ENCODE results near the gene TMEM131.

Gene TMEM131

GRCh38 chr2:97740590-97741182 is 255.1 kb downstream of the TMEM131 start:
- Mint-ChIP-seq H3K36me3 (ENCODE audit: low read depth) (peaks cover 14% of the 10 kb centered on the region), H3K4me3 (no peak overlapping the region), H3K27ac (no peak overlapping the region), H3K27me3 (peaks cover 2% of the 10 kb centered on the region), H3K4me1 (ENCODE audit: low read depth) (peaks cover 10% of the 10 kb centered on the region), H3K9me3 (no peaks in the 10 kb centered on the region)
- intact Hi-C loops (cut with micrococcal nuclease): loop anchor here (2.0 kb wide), 1 partner anchor 644 kb away; no protein-coding TSS in a partner anchor

GRCh38 chr2:97739893-97740245 is 255.9 kb downstream of the TMEM131 start:
- Mint-ChIP-seq H3K4me3 (no peak overlapping the region), H3K27me3 (peaks cover 2% of the 10 kb centered on the region), H3K4me1 (ENCODE audit: low read depth) (peaks cover 10% of the 10 kb centered on the region), H3K27ac (no peak overlapping the region), H3K36me3 (ENCODE audit: low read depth) (peaks cover 12% of the 10 kb centered on the region), H3K9me3 (no peaks in the 10 kb centered on the region)
- intact Hi-C loops (cut with micrococcal nuclease): loop anchor here (2.0 kb wide), 1 partner anchor 645 kb away; no protein-coding TSS in a partner anchor

GRCh38 chr2:97739020-97739892 is 256.5 kb downstream of the TMEM131 start:
- no peak overlapping the region for H3K27ac Mint-ChIP-seq
- intact Hi-C loops (cut with micrococcal nuclease): no loop called here
- H3K27me3 Mint-ChIP-seq: peaks cover 2% of the 10 kb centered on the region
- H3K4me1 Mint-ChIP-seq (ENCODE audit: low read depth): peaks cover 10% of the 10 kb centered on the region
- no peak overlapping the region for H3K4me3 Mint-ChIP-seq
- H3K9me3 Mint-ChIP-seq: no peaks in the 10 kb centered on the region
- H3K36me3 Mint-ChIP-seq (ENCODE audit: low read depth): peaks cover 8% of the 10 kb centered on the region

GRCh38 chr2:97738179-97739019 is 257.3 kb downstream of the TMEM131 start:
- H3K4me3 Mint-ChIP-seq: no peak overlapping the region
- peaks cover 2% of the 10 kb centered on the region for H3K27me3 Mint-ChIP-seq
- intact Hi-C loops (cut with micrococcal nuclease): no loop called here
- H3K36me3 Mint-ChIP-seq (ENCODE audit: low read depth): no peaks in the 10 kb centered on the region
- no peak overlapping the region for H3K27ac Mint-ChIP-seq
- no peaks in the 10 kb centered on the region for H3K9me3 Mint-ChIP-seq
- H3K4me1 Mint-ChIP-seq (ENCODE audit: low read depth): peaks cover 10% of the 10 kb centered on the region

GRCh38 chr2:97737421-97738178 is 258.1 kb downstream of the TMEM131 start:
- no peak overlapping the region for H3K4me3 Mint-ChIP-seq
- H3K4me1 Mint-ChIP-seq (ENCODE audit: low read depth): peaks cover 9% of the 10 kb centered on the region
- H3K27ac Mint-ChIP-seq: no peak overlapping the region
- intact Hi-C loops (cut with micrococcal nuclease): no loop called here
- H3K27me3 Mint-ChIP-seq: peaks cover 2% of the 10 kb centered on the region
- H3K9me3 Mint-ChIP-seq: no peaks in the 10 kb centered on the region
- H3K36me3 Mint-ChIP-seq (ENCODE audit: low read depth): no peaks in the 10 kb centered on the region

GRCh38 chr2:97736608-97737330 is 259.0 kb downstream of the TMEM131 start:
- H3K9me3 Mint-ChIP-seq: no peaks in the 10 kb centered on the region
- H3K4me1 Mint-ChIP-seq (ENCODE audit: low read depth): peaks cover 2% of the 10 kb centered on the region
- peaks cover 2% of the 10 kb centered on the region for H3K27me3 Mint-ChIP-seq
- H3K27ac Mint-ChIP-seq: no peak overlapping the region
- H3K36me3 Mint-ChIP-seq (ENCODE audit: low read depth): no peaks in the 10 kb centered on the region
- H3K4me3 Mint-ChIP-seq: no peak overlapping the region
- intact Hi-C loops (cut with micrococcal nuclease): no loop called here

- no peaks in the 10 kb centered on the region for H3K4me1 Mint-ChIP-seq (ENCODE audit: low read depth)
- H3K27ac Mint-ChIP-seq: no peak overlapping the region
- no peak overlapping the region for H3K4me3 Mint-ChIP-seq
- no peaks in the 10 kb centered on the region for H3K9me3 Mint-ChIP-seq
- intact Hi-C loops (cut with micrococcal nuclease): no loop called here
- peaks cover 1% of the 10 kb centered on the region for H3K27me3 Mint-ChIP-seq
- H3K36me3 Mint-ChIP-seq (ENCODE audit: low read depth): no peaks in the 10 kb centered on the region
Observed at GRCh38 chr2:97736185-97736584, 259.6 kb downstream of the TMEM131 start.

- Mint-ChIP-seq H3K27me3 (no peaks in the 10 kb centered on the region), H3K4me3 (no peak overlapping the region), H3K27ac (no peak overlapping the region), H3K36me3 (ENCODE audit: low read depth) (no peaks in the 10 kb centered on the region), H3K4me1 (ENCODE audit: low read depth) (no peaks in the 10 kb centered on the region), H3K9me3 (peaks cover 4% of the 10 kb centered on the region)
- intact Hi-C loops (cut with micrococcal nuclease): no loop called here
Observed at GRCh38 chr2:97735161-97735561, 260.6 kb downstream of the TMEM131 start.

- Mint-ChIP-seq H3K27ac (no peak overlapping the region), H3K36me3 (ENCODE audit: low read depth) (no peaks in the 10 kb centered on the region), H3K9me3 (peaks cover 8% of the 10 kb centered on the region), H3K4me1 (ENCODE audit: low read depth) (no peaks in the 10 kb centered on the region), H3K27me3 (no peaks in the 10 kb centered on the region), H3K4me3 (no peak overlapping the region)
- intact Hi-C loops (cut with micrococcal nuclease): no loop called here
Observed at GRCh38 chr2:97734061-97735051, 261.4 kb downstream of the TMEM131 start.

GRCh38 chr2:97733341-97734035 is 262.3 kb downstream of the TMEM131 start:
- intact Hi-C loops (cut with micrococcal nuclease): no loop called here
- Mint-ChIP-seq H3K27ac (no peak overlapping the region), H3K4me3 (no peak overlapping the region), H3K4me1 (ENCODE audit: low read depth) (no peaks in the 10 kb centered on the region), H3K36me3 (ENCODE audit: low read depth) (no peaks in the 10 kb centered on the region), H3K27me3 (no peaks in the 10 kb centered on the region), H3K9me3 (peaks cover 8% of the 10 kb centered on the region)

- peaks cover 8% of the 10 kb centered on the region for H3K9me3 Mint-ChIP-seq
- no peaks in the 10 kb centered on the region for H3K4me1 Mint-ChIP-seq (ENCODE audit: low read depth)
- H3K27ac Mint-ChIP-seq: no peak overlapping the region
- H3K4me3 Mint-ChIP-seq: no peak overlapping the region
- no peaks in the 10 kb centered on the region for H3K36me3 Mint-ChIP-seq (ENCODE audit: low read depth)
- H3K27me3 Mint-ChIP-seq: no peaks in the 10 kb centered on the region
- intact Hi-C loops (cut with micrococcal nuclease): no loop called here
Observed at GRCh38 chr2:97732436-97733340, 263.1 kb downstream of the TMEM131 start.

Measured in dendritic cell treated with granulocyte-macrophage colony-stimulating factor and Interleukin-4, amounts not matched to agents 40 ng/mL and 50 ng/mL, for 4 days (primary cell).